ENCODE measurements around the gene CCDC34.

- no peak for TF ChIP-seq EP300 (IDR thresholded peaks at IDR 0.05)
- TF ChIP-seq POLR2AphosphoS5 (IDR thresholded peaks at IDR 0.05): no peak
- TF ChIP-seq CTCF (IDR thresholded peaks at IDR 0.05): no peak
Observed at GRCh38 chr11:27381238-27381666, 18.2 kb upstream of the CCDC34 start.

Data from upper lobe of left lung (tissue), 4 donors.